Tibial artery (tissue), 4 donors: ENCODE measurements around the gene CELF4.

Experiments
- DNase-seq, 2 donors: peaks; one replicate each; pipeline ENCODE4 v3.0.0-alpha.2; 2019
- H3K27ac ChIP-seq, 2 donors: fragments of 200-600 bp; sonication (generic) in 1 of 2; 1 replicate in 1 of 2; 2 replicates in 1 of 2; pipeline ENCODE4 v1.5.1; 2018 to 2019; ENCODE audit warnings: mild to moderate bottlenecking in 1 of 2
- H3K27me3 ChIP-seq, 2 donors: fragments of 200-600 bp; sonication (generic) in 1 of 2; one replicate each; pipeline versions ENCODE4 v1.5.1 to v1.6.0; 2016 to 2019
- H3K36me3 ChIP-seq, 3 donors: fragments of 200-600 bp; sonication (generic) in 2 of 3; one replicate each; pipeline ENCODE4 v1.5.1; 2016 to 2019; ENCODE audit warnings: mild to moderate bottlenecking in 2 of 3
- H3K4me1 ChIP-seq, 4 donors: fragments of 200-600 bp; sonication (generic) in 2 of 4; 1 replicate in 3 of 4; 2 replicates in 1 of 4; pipeline ENCODE4 v1.5.1; 2016 to 2019
- H3K4me3 ChIP-seq, 2 donors: fragments of 200-600 bp; sonication (generic) in 1 of 2; 1 replicate in 1 of 2; 2 replicates in 1 of 2; pipeline ENCODE4 v1.5.1; 2018 to 2019; ENCODE audit warnings: mild to moderate bottlenecking in 2 of 2
- H3K9me3 ChIP-seq, 3 donors: fragments of 200-600 bp; sonication (generic) in 1 of 3; one replicate each; pipeline ENCODE4 v1.5.1; 2016 to 2019
- intact Hi-C: fragments of 100-400 bp; cut with DNase I; formaldehyde crosslinking; loops from one replicate; pipeline ENCODE4 v1.15.0; 2023; ENCODE audit warnings: low total_unique reads
- TF ChIP-seq, protein P1 (sequence below), 2 experiments: fragments of 200-600 bp in 1 of 2; fragments of 450-650 bp in 1 of 2; IDR thresholded peaks; one replicate each; pipeline ENCODE4 v1.5.1; 2017 to 2019; ENCODE audit warnings: antibody characterized with exemption in 2 of 2, mild to moderate bottlenecking in 1 of 2, moderate library complexity in 1 of 2

CELF4 gene

DNA sequence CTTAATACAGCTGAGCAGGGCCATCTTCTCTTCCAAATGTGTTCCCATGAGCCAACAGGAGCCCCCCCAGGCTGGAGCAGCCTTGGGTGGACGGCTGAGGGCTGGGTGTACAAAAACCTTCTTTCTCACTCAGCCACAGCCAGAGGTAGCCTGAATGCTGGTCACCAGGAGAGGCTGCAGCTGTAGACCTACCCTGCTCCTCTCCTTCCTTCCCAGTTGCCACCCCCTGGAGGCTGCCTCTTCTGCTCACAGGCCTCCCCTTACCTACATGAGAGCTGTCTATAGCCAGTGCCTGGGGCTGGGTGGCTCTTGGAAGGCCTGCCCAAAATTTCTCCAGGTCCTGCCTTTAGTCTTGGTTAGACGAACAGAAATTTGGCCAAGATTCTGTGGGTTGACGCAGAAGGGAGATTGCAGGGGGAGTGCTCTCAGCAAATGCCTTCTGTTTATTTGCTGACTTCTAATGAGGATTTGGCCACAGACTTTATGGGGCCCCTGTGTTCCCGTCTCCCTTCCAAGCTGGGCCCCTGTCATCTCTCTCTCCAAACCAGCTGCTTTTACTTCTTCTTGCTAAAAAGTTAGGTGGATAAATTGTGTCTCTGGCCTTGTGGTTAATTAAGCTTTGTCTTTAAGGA is 18.3 kb downstream of the CELF4 start:
- Histone ChIP-seq H3K27ac (no peak overlapping the region), H3K4me3 (no peak overlapping the region), H3K9me3 (no peaks in the 10 kb centered on the region), H3K36me3 (no peaks in the 10 kb centered on the region), H3K27me3 (peaks cover 0 to 69% of the 10 kb centered on the region in 2 donors), H3K4me1 (no peaks in the 10 kb centered on the region)
- intact Hi-C loops = no loop called here
- TF ChIP-seq, protein P1, sequence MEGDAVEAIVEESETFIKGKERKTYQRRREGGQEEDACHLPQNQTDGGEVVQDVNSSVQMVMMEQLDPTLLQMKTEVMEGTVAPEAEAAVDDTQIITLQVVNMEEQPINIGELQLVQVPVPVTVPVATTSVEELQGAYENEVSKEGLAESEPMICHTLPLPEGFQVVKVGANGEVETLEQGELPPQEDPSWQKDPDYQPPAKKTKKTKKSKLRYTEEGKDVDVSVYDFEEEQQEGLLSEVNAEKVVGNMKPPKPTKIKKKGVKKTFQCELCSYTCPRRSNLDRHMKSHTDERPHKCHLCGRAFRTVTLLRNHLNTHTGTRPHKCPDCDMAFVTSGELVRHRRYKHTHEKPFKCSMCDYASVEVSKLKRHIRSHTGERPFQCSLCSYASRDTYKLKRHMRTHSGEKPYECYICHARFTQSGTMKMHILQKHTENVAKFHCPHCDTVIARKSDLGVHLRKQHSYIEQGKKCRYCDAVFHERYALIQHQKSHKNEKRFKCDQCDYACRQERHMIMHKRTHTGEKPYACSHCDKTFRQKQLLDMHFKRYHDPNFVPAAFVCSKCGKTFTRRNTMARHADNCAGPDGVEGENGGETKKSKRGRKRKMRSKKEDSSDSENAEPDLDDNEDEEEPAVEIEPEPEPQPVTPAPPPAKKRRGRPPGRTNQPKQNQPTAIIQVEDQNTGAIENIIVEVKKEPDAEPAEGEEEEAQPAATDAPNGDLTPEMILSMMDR (IDR thresholded peaks at IDR 0.05) = no peak
- DNase-seq = no peak

DNA sequence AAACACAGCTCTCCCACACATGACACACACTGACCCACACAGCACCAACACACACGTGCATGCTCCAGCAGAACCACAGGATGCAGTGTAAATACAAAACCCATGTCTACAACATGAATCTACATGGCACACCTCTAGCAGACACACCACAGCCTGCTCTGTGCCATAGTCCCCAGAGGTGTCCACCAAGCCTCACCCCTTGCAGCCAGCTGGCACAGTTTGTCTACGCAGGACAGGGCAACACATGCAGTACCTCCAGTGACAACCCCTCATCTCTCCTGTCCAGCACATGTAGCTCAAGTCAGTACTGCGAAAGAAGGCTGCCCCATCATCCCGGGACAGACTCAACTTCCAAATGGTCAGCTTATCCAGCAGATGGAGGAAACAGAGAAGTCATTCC is 18.9 kb downstream of the CELF4 start:
- H3K27me3 ChIP-seq = peaks cover 0 to 75% of the 10 kb centered on the region in 2 donors
- no peaks in the 10 kb centered on the region for H3K36me3 ChIP-seq
- DNase-seq = no peak
- TF ChIP-seq, protein P1 (IDR thresholded peaks at IDR 0.05) = no peak
- intact Hi-C loops = no loop called here
- no peaks in the 10 kb centered on the region for H3K4me1 ChIP-seq
- no peak overlapping the region for H3K4me3 ChIP-seq
- H3K27ac ChIP-seq = no peak overlapping the region
- H3K9me3 ChIP-seq = no peaks in the 10 kb centered on the region

DNA sequence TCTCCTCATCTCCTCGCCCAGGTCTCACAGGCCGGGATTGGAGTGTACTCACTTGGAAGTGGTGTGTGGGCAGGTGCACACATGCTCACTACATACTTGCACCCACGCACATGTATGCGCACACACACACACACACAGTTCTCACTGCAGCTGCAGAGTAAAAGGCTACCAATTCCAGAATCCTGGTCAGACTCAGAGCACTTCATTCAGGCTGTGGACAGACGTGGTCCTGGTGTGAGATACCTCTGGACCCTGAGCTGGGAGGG is 19.4 kb downstream of the CELF4 start:
- H3K27ac ChIP-seq = no peak overlapping the region
- peaks cover 0 to 73% of the 10 kb centered on the region in 2 donors for H3K27me3 ChIP-seq

DNA sequence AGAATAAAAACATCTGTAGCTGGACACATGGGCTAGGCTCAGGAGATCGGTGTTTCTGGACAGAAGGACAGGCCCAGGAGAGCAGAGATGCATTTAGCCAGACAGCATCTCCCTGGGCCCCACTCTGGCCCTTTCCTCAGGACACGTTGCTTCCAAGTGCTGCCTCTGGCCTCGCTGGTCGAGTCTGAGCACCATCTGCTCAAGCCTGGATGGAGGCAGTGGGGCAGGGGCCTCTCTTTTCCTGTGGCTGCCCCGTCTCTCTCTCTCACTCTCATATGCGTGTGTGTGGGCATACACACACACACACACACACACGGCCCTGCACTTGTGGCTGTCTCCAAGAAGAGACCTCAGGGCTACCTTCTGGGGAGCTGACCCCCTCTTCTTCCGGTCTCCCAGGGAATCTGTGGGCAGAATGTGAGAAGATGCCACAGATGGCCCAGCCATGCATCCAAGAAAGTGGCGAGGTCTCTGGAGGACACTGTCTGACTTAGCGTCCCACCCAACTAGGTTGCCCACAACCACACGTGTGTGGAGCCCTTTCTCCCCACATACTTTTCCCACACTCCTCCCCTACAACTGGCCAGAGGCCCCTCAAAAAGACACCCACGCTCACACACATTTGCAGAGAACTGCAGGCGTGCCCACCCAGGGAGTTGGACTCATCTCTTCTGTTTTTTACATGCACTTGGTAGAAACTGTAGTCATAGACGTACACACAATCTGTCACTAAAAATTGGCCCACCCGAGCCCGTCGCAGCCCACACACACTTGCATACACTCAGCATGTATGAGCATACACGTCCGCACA is 19.9 kb downstream of the CELF4 start:
- Histone ChIP-seq H3K27ac (no peak overlapping the region), H3K9me3 (no peaks in the 10 kb centered on the region), H3K36me3 (no peaks in the 10 kb centered on the region), H3K4me1 (no peaks in the 10 kb centered on the region), H3K4me3 (no peak overlapping the region), H3K27me3 (peaks cover 0 to 69% of the 10 kb centered on the region in 2 donors)
- intact Hi-C loops = no loop called here
- TF ChIP-seq, protein P1 (IDR thresholded peaks at IDR 0.05) = no peak
- DNase-seq = no peak

More for the DNA sequence above, 19.4 kb downstream of the CELF4 start:
- no peaks in the 10 kb centered on the region for H3K4me1 ChIP-seq
- H3K36me3 ChIP-seq = no peaks in the 10 kb centered on the region
- no peaks in the 10 kb centered on the region for H3K9me3 ChIP-seq
- intact Hi-C loops = no loop called here
- DNase-seq = no peak
- TF ChIP-seq, protein P1 (IDR thresholded peaks at IDR 0.05) = no peak
- no peak overlapping the region for H3K4me3 ChIP-seq

DNA sequence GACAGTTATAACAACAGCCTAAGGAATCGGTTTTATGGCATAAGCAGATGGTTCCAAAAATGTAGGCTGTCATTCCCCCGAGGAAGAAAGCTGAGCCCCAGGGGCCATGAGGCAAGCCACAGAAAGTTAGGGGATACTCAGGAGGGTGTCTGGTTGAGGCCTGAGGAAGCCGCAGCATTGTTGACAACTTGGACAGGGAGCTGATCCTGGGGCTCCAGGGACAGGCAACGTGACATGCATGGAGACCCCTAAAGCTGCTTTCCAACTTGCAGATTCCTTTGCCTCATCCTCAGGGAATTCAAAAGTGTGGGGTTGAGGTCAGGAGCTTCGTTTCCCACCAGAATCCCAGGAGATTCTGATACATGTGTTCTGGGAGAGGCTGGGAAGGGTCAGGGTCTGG is 20.9 kb downstream of the CELF4 start:
- intact Hi-C loops = no loop called here
- TF ChIP-seq, protein P1 (IDR thresholded peaks at IDR 0.05) = no peak
- Histone ChIP-seq H3K4me1 (no peaks in the 10 kb centered on the region), H3K27ac (no peak overlapping the region), H3K36me3 (no peaks in the 10 kb centered on the region), H3K27me3 (peaks cover 0 to 69% of the 10 kb centered on the region in 2 donors), H3K9me3 (no peaks in the 10 kb centered on the region), H3K4me3 (no peak overlapping the region)
- no peak for DNase-seq
